IPS-20b (cell line): ENCODE data around the gene RAVER2.
"Not testable (repeated sequence)": the region's sequence is repeated elsewhere in the genome, so short reads cannot be mapped to it uniquely, and the experiment has no call there.

ENCODE experiments used
- H3K27ac ChIP-seq: one replicate; pipeline ENCODE4 v1.5.1; 2013; ENCODE audit warnings: low read length
- H3K27me3 ChIP-seq: 2 replicates; pipeline ENCODE4 v1.6.1; 2013; ENCODE audit warnings: mild to moderate bottlenecking, low read length, inconsistent platforms; ENCODE audit not compliant: insufficient read depth
- H3K36me3 ChIP-seq: 2 replicates; pipeline ENCODE4 v1.6.1; 2013; ENCODE audit warnings: low read depth, mild to moderate bottlenecking, inconsistent platforms, low read length, moderate library complexity; ENCODE audit not compliant: insufficient read depth
- H3K4me1 ChIP-seq: 2 replicates; pipeline ENCODE4 v1.6.1; 2013; ENCODE audit warnings: mild to moderate bottlenecking, control low read depth, inconsistent platforms, low read length, moderate library complexity; ENCODE audit not compliant: insufficient read depth
- H3K4me3 ChIP-seq: 2 replicates; pipeline ENCODE4 v1.5.1; 2013; ENCODE audit warnings: mild to moderate bottlenecking, low read length, inconsistent platforms
- H3K9ac ChIP-seq: 2 replicates; pipeline ENCODE4 v1.6.1; 2013; ENCODE audit warnings: low read depth, mild to moderate bottlenecking, inconsistent platforms, low read length, moderate library complexity
- H3K9me3 ChIP-seq: 2 replicates; pipeline ENCODE4 v1.6.1; 2013; ENCODE audit warnings: mild to moderate bottlenecking, low read depth, low read length, inconsistent platforms; ENCODE audit not compliant: insufficient read depth

RAVER2 gene

DNA sequence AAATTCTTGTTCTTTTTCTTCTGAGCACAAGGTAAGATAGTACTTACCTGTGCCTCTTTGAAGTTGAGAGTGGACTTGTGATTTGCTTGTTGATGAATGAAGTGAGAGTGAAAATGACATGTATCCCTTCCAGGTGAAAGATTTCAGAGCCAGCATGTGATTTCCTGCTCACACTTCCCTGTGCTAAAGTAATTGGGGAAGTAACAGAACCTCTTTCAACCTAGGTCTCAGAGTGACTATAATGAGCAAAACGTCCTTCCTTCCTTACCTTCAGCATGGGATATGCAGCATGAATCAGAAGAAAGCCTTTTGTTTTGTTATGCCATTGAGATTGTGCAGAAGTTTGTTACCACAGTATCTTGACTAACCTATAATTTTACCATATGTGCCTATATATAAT lies 24.6 kb downstream of the RAVER2 start:
- Histone ChIP-seq H3K36me3 (peaks cover 18% of the 10 kb centered on the region; the same call in 1 of the 2 replicates), H3K27ac (no peak overlapping the region), H3K9me3 (no peaks in the 10 kb centered on the region), H3K27me3 (no peaks in the 10 kb centered on the region), H3K9ac (no peak overlapping the region), H3K4me3 (no peak overlapping the region), H3K4me1 (no peaks in the 10 kb centered on the region)

DNA sequence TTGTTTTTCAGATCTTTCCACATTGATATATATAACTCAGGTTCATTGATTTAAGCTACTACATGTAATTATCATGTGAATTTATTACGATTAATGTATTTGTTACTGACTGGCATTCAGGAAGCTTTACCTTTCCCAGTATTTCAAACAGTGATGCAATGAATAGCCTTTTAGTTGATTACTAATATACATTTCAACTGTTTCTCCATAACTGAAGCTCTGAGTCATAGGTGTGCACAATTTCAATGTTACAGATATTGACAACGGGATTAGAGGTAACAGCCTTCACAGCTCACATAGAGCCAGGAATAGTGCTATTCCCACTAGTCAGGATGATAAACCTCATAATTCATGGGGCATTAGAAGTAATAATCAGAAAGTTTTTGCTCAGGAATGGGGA lies 25.1 kb downstream of the RAVER2 start:
- Histone ChIP-seq H3K4me1 (no peaks in the 10 kb centered on the region), H3K27me3 (no peaks in the 10 kb centered on the region), H3K9me3 (no peaks in the 10 kb centered on the region), H3K9ac (no peak overlapping the region), H3K4me3 (no peak overlapping the region), H3K27ac (no peak overlapping the region), H3K36me3 (peaks cover 18% of the 10 kb centered on the region; the same call in 1 of the 2 replicates)

DNA sequence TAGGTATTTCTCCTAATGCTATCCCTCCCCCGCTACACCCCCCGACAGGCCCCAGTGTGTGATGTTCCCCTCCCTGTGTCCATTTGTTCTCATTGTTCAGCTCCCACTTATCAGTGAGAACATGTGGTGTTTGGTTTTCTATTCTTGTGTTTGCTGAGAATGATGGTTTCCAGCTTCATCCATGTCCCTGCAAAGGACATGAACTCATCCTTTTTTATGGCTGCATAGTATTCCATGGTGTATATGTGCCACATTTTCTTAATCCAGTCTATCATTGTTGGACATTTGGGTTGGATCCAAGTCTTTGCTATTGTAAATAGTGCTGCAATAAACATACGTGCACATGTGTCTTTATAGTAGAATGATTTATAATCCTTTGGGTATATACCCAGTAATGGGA lies 28.4 kb downstream of the RAVER2 start:
- H3K4me1 ChIP-seq, H3K27ac ChIP-seq, H3K4me3 ChIP-seq, H3K27me3 ChIP-seq, H3K9ac ChIP-seq, H3K9me3 ChIP-seq: not testable (repeated sequence)
- H3K36me3 ChIP-seq, result peaks cover 18% of the 10 kb centered on the region; the same call in 1 of the 2 replicates

DNA sequence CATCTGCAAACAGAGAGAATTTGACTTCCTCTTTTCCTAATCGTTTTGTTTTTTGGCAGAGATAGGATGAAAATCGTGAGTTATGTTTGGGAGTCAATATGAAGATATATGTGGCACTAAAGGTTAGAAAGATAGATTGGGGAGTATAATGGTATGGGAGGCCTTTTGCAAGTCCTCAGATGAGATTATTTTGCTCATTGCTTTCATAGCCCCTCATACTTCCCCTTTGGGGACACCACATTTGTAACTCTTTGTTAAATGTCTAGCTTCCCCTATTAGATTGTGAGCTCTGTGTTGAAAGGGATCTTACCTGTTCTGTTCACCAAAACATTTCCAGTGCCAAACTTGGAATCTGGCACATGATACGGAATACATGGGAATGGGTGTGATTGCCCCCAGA lies 30.2 kb downstream of the RAVER2 start:
- Histone ChIP-seq H3K9ac (no peak overlapping the region), H3K27me3 (no peaks in the 10 kb centered on the region), H3K36me3 (peaks cover 6% of the 10 kb centered on the region; the same call in 1 of the 2 replicates), H3K4me1 (no peaks in the 10 kb centered on the region), H3K9me3 (no peaks in the 10 kb centered on the region), H3K27ac (no peak overlapping the region), H3K4me3 (no peak overlapping the region)

DNA sequence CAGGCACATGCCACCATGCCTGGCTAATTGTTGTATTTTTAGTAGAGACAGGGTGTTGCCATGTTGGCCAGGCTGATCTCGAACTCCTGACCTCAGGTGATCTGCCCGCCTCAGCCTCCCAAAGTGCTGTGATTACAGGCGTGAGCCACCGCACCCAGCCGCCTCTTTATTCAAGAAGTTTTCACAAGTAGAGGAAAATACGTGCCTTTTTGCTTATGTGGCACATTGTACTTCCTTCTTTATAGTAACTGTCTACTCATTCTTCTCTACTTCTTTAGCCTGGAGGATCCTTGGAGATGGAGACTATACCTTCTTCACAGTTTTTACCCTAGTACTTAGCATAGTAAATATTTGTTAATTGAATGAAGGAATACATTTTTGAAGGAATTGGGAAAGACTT lies 37.2 kb downstream of the RAVER2 start:
- not testable (repeated sequence) for H3K9me3 ChIP-seq, H3K9ac ChIP-seq, H3K4me1 ChIP-seq, H3K27me3 ChIP-seq, H3K4me3 ChIP-seq, H3K27ac ChIP-seq
- peaks cover 13% of the 10 kb centered on the region for H3K36me3 ChIP-seq

DNA sequence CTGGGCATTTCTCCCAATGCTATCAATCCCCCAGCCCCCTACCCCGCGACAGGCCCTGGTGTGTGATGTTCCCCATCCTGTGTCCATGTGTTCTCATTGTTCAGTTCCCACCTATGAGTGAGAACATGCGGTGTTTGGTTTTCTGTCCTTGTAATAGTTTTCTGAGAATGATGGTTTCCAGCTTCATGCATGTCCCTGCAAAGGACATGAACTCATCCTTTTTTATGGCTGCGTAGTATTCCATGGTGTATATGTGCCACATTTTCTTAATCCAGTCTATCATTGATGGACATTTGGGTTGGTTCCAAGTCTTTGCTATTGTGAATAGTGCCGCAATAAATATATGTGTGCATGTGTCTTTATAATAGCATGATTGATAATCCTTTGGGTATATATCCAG lies 38.0 kb downstream of the RAVER2 start:
- not testable (repeated sequence) for H3K9ac ChIP-seq, H3K27ac ChIP-seq, H3K4me1 ChIP-seq, H3K27me3 ChIP-seq, H3K4me3 ChIP-seq, H3K9me3 ChIP-seq
- peaks cover 13% of the 10 kb centered on the region for H3K36me3 ChIP-seq

DNA sequence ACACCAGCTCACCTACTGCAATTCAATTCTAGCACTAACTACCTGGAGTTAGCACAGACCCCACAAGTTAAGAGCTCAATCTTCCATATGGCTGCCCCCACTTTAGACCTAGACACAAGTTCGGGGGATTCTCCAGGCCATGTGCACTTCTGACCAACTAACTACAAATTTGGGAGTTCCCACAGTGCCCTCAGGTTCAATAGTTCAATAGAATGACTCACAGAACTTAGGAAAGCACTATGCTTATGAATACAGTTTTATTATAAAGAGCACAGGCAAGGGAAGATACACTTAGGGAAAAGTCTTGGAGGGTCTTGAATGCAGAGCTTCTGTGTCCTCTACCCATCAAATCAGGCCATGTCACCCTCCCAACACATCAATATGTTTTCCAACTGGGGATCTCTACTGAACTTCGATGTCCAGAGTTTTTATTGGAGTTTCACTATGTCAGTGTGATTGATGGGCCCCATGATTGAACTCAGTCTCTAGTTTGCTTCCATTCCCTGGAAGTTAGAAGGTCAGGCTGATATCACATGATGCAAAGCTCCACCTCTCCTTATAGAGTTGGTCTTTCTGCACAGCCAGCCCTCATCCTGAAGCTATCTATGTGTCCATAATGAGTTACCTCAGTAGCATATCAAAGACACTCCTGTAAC lies 46.1 kb downstream of the RAVER2 start:
- H3K4me3 ChIP-seq, result no peak overlapping the region
- H3K36me3 ChIP-seq, result peaks cover 24% of the 10 kb centered on the region
- H3K27me3 ChIP-seq, result no peaks in the 10 kb centered on the region
- H3K9me3 ChIP-seq, result peaks cover 20% of the 10 kb centered on the region
- H3K9ac ChIP-seq, result no peak overlapping the region
- no peaks in the 10 kb centered on the region for H3K4me1 ChIP-seq
- H3K27ac ChIP-seq, result no peak overlapping the region

DNA sequence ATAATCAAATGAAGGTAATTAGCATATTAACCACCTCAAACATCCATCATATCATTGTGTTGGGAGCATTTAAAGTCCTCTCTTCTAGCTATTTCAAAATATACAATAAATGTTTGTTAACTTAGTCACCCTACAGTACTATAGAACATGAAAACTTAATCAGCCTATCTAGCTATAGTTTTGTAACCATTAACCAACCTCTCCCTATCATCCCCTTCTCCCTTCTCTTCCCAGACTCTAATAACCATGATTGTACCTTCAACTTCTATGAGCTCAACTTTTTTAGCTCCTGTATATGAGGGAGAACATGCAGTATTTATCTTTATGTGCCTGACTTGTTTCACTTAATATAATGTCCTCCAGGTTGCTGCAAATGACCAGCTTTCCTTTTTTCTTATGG lies 54.0 kb downstream of the RAVER2 start:
- H3K4me3 ChIP-seq, result no peak overlapping the region
- H3K9me3 ChIP-seq, result no peaks in the 10 kb centered on the region
- no peak overlapping the region for H3K27ac ChIP-seq
- H3K9ac ChIP-seq, result no peak overlapping the region
- H3K36me3 ChIP-seq, result peaks cover 4% of the 10 kb centered on the region; the same call in 1 of the 2 replicates
- H3K4me1 ChIP-seq, result no peaks in the 10 kb centered on the region; the same call in 1 of the 2 replicates
- H3K27me3 ChIP-seq, result no peaks in the 10 kb centered on the region

DNA sequence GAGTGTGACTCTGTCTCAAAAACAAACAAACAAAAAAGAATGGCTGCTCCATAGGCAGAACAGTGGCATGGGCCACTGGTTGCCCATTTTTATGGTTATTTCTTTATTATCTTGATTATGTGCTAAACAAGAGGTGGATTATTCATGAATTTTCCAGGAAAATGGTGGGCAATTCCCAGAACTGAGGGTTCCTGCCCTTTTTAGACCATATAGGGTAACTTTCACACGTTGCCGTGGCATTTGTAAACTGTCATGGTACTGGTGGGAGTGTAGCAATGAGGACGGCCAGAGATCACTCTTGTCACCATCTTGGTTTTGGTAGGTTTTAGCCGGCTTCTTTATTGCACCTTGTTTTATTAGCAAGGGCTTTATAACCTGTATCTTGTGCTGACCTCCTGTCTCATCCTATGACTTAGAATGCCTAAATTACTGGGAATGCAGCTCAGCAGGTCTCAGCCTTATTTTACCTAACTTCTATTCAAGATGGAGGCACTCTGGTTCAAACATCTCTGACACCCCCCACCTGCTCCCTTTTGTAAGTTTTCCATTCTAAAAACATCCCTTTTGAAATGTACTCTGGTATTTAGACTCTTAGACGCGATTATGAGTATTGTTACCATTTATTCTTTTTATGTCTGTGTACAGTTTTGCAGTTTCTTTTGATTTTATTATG lies 57.1 kb downstream of the RAVER2 start:
- Histone ChIP-seq H3K4me1 (no peaks in the 10 kb centered on the region; the same call in 1 of the 2 replicates), H3K36me3 (peaks cover 12% of the 10 kb centered on the region), H3K9ac (no peak overlapping the region), H3K27ac (no peak overlapping the region), H3K27me3 (no peaks in the 10 kb centered on the region), H3K9me3 (no peaks in the 10 kb centered on the region), H3K4me3 (no peak overlapping the region)

DNA sequence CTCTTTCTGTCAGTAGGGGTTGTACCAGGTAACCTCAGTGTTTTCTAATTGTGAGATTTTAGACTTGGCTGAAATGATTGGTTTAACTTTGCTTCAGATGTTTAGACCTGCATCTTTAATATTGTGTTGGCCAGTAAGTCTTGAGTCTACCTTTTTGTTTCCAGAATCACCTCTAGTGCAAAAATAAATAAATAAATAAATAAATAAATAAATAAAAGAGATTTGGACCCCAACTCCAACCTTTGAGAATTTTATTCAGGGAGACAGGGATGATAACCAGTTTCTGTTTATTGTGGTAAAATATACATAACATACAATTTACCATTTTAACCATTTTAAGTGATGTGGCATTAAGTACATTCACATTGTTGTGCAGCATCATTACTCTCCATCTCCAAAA lies 64.4 kb downstream of the RAVER2 start:
- no peak overlapping the region for H3K4me3 ChIP-seq
- no peaks in the 10 kb centered on the region for H3K4me1 ChIP-seq
- H3K27ac ChIP-seq, result no peak overlapping the region

DNA sequence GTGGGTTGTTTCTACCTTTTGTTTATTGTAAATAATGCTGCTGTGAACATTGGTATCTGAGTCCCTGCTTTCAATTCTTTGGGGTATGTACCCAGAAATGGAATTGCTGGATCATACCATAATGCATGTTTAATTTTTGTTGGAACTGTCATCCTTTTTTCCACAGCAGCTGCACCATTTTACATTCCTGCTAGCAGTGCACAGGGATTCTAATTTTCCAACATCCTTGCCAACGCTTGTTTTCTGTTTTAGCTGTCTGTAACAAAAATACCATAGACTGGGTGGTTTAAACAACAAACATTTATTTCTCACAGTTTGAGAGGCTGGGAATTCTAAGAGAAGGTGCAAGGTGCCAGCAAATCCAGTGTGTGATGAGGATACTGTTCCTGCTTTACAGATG lies 65.1 kb downstream of the RAVER2 start:
- Histone ChIP-seq H3K4me1 (no peaks in the 10 kb centered on the region), H3K9ac (no peak overlapping the region), H3K27me3 (no peaks in the 10 kb centered on the region), H3K36me3 (peaks cover 10% of the 10 kb centered on the region; the same call in 1 of the 2 replicates), H3K27ac (no peak overlapping the region), H3K4me3 (no peak overlapping the region), H3K9me3 (no peaks in the 10 kb centered on the region)

More for the DNA sequence above, 64.4 kb downstream of the RAVER2 start:
- H3K9ac ChIP-seq, result no peak overlapping the region
- peaks cover 13% of the 10 kb centered on the region for H3K36me3 ChIP-seq
- H3K9me3 ChIP-seq, result no peaks in the 10 kb centered on the region
- no peaks in the 10 kb centered on the region for H3K27me3 ChIP-seq

DNA sequence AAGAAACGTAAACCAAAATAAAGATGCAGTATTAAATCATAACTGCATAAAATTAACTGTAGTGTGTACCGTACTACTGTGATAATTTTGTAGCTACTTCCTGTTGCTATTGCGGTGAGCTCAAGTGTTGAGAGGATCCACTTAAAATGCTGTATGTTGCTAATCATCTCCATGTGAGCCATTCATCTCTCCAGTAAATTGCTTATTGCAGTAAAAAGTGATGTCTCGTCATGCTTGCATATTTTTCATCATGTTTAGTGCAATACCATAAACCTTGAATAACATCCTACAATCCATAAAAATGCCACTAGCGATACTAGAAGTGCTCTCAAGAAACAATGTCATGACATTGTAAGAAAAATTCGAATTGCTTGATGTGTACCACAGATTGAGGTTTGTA lies 66.3 kb downstream of the RAVER2 start:
- Histone ChIP-seq H3K4me3 (no peak overlapping the region), H3K9me3 (no peaks in the 10 kb centered on the region), H3K9ac (no peak overlapping the region), H3K27ac (no peak overlapping the region), H3K4me1 (no peaks in the 10 kb centered on the region), H3K27me3 (no peaks in the 10 kb centered on the region), H3K36me3 (peaks cover 15% of the 10 kb centered on the region)
